IMR-90 (cell line): ENCODE data around the gene PRDM9. TPM values are rescaled to one million over a fixed set of nuclear protein-coding genes. Genes with fewer than 3 reads are reported as not detected.
"Not testable (repeated sequence)": the region's sequence is repeated elsewhere in the genome, so short reads cannot be mapped to it uniquely, and the experiment has no call there.

ENCODE experiments used
- ATAC-seq: fragments of 200-7000 bp; cut with Tn5 transposase; 2 replicates; pipeline ENCODE4 v1.9.1; 2020; ENCODE audit warnings: low read depth, mild to moderate bottlenecking, moderate library complexity
- BruUV-seq: library from RNA; stranded (reverse); fragments of 400-500 nt; replicated peaks from 2 replicates; lab custom pipeline; 2021; lab: Mats Ljungman, UMichigan
- CTCF ChIA-PET: fragments of 300-600 bp; formaldehyde crosslinking; extraction: SDS; loops from one replicate; lab custom pipeline; 2021; ENCODE audit warnings: antibody characterized with exemption; lab: Yijun Ruan, JAX
- POLR2A ChIA-PET: fragments of 300-600 bp; sonication (Branson Sonifier 250); formaldehyde crosslinking; loops from one replicate; lab custom pipeline; 2022; ENCODE audit warnings: antibody characterized with exemption; ENCODE audit not compliant: unreplicated experiment; lab: Charles Lee
- DNase-seq: peaks from one replicate; pipeline ENCODE4 v3.0.0; 2013
- H2AFZ ChIP-seq: replicated peaks from 2 replicates; pipeline ENCODE3; 2013; ENCODE audit warnings: low read length, mild to moderate bottlenecking; ENCODE audit not compliant: poor library complexity
- H2AK5ac ChIP-seq: 2 replicates; pipeline ENCODE4 v1.6.1; 2013; ENCODE audit warnings: low read depth, low read length, inconsistent platforms
- H2AK9ac ChIP-seq: replicated peaks from 2 replicates; pipeline ENCODE3; 2013; ENCODE audit warnings: mild to moderate bottlenecking, low read depth, low read length, moderate library complexity; ENCODE audit not compliant: poor library complexity
- H2BK120ac ChIP-seq: 2 replicates; pipeline ENCODE4 v1.6.1; 2013; ENCODE audit warnings: low read depth, low read length, inconsistent platforms
- H2BK15ac ChIP-seq: 3 replicates; pipeline ENCODE4 v1.6.1; 2013; ENCODE audit warnings: low read depth, low read length, inconsistent platforms
- H2BK20ac ChIP-seq: 2 replicates; pipeline ENCODE4 v1.6.1; 2013; ENCODE audit warnings: low read depth, mild to moderate bottlenecking, inconsistent platforms, low read length, moderate library complexity
- H2BK5ac ChIP-seq: 2 replicates; pipeline ENCODE4 v1.6.1; 2013; ENCODE audit warnings: mild to moderate bottlenecking, low read depth, low read length, inconsistent platforms; ENCODE audit not compliant: poor library complexity, severe bottlenecking
- H3K14ac ChIP-seq: replicated peaks from 2 replicates; pipeline ENCODE4 v1.6.1; 2013; ENCODE audit warnings: low read depth, low read length, inconsistent platforms
- H3K18ac ChIP-seq: 2 replicates; pipeline ENCODE4 v1.6.1; 2013; ENCODE audit warnings: low read depth, low read length, control low read depth
- H3K23ac ChIP-seq: 2 replicates; pipeline ENCODE4 v1.6.1; 2013; ENCODE audit warnings: low read depth, low read length, inconsistent platforms
- H3K27ac ChIP-seq: 2 replicates; pipeline ENCODE4 v1.5.1; 2013; ENCODE audit warnings: mild to moderate bottlenecking, control low read depth, low read length; ENCODE audit not compliant: insufficient read depth
- H3K27me3 ChIP-seq: 2 replicates; pipeline ENCODE4 v1.6.1; 2013; ENCODE audit warnings: low read length; ENCODE audit not compliant: control insufficient read depth, insufficient read depth
- H3K36me3 ChIP-seq: 2 replicates; pipeline ENCODE4 v1.6.1; 2013; ENCODE audit warnings: low read length, mixed read lengths; ENCODE audit not compliant: control insufficient read depth, insufficient read depth
- H3K4ac ChIP-seq: 2 replicates; pipeline ENCODE4 v1.6.1; 2013; ENCODE audit warnings: low read depth, low read length, inconsistent platforms
- H3K4me1 ChIP-seq: 2 replicates; pipeline ENCODE4 v1.6.1; 2013; ENCODE audit warnings: low read length, mixed read lengths; ENCODE audit not compliant: control insufficient read depth, insufficient read depth
- H3K4me2 ChIP-seq: 2 replicates; pipeline ENCODE4 v1.6.1; 2013; ENCODE audit warnings: low read depth, mild to moderate bottlenecking, control low read depth, low read length, moderate library complexity
- H3K4me3 ChIP-seq: 2 replicates; pipeline ENCODE4 v1.5.1; 2013; ENCODE audit warnings: low read depth, mild to moderate bottlenecking, control low read depth, low read length, moderate library complexity; ENCODE audit not compliant: insufficient read depth
- H3K56ac ChIP-seq: 2 replicates; pipeline ENCODE4 v1.6.1; 2013; ENCODE audit warnings: low read length, inconsistent platforms; ENCODE audit not compliant: insufficient read depth; ENCODE audit errors: extremely low read depth
- H3K79me1 ChIP-seq, 2 experiments: 2 replicates each; pipeline ENCODE4 v1.6.1; 2013; ENCODE audit warnings: low read length in 2 of 2, inconsistent platforms in 1 of 2, low read depth in 1 of 2
- H3K9ac ChIP-seq: 2 replicates; pipeline ENCODE4 v1.6.1; 2013; ENCODE audit warnings: low read depth, low read length, control low read depth
- H3K9me1 ChIP-seq: 2 replicates; pipeline ENCODE4 v1.6.1; 2013; ENCODE audit warnings: low read length, inconsistent platforms; ENCODE audit not compliant: insufficient read depth
- H3K9me3 ChIP-seq: 2 replicates; pipeline ENCODE4 v1.6.1; 2013; ENCODE audit warnings: low read length; ENCODE audit not compliant: control insufficient read depth, insufficient read depth
- H4K20me1 ChIP-seq: 2 replicates; pipeline ENCODE4 v1.6.1; 2013; ENCODE audit warnings: low read length, inconsistent platforms; ENCODE audit not compliant: insufficient read depth
- H4K5ac ChIP-seq: 2 replicates; pipeline ENCODE4 v1.6.1; 2013; ENCODE audit warnings: mild to moderate bottlenecking, low read depth, low read length, control low read depth
- H4K8ac ChIP-seq, 2 experiments: 2 replicates each; pipeline ENCODE4 v1.6.1; 2013; ENCODE audit warnings: low read depth in 2 of 2, low read length in 2 of 2, control low read depth in 1 of 2, inconsistent platforms in 1 of 2
- H4K91ac ChIP-seq: 2 replicates; pipeline ENCODE4 v1.6.1; 2013; ENCODE audit warnings: low read depth, low read length, inconsistent platforms; ENCODE audit not compliant: insufficient read depth
- WGBS, 2 experiments: methylation state at CpG; one replicate each; pipeline versions ENCODE4 v1.1.5 to v1.1.7; 2013; ENCODE audit warnings: missing lambda C conversion rate in 2 of 2; ENCODE audit not compliant: insufficient read length in 1 of 2; ENCODE audit errors: extremely low coverage in 2 of 2; 5-methylcytosine and 5-hydroxymethylcytosine counted together
- dilution Hi-C: fragments of 300-500 bp; cut with HindIII; formaldehyde crosslinking; loops from one replicate; pipeline ENCODE4 v1.14.3; 2018; ENCODE audit warnings: low sequenced_read_pairs; ENCODE audit not compliant: unreplicated experiment
- in situ Hi-C: fragments of 300-500 bp; cut with MboI; formaldehyde crosslinking; loops from 3 replicates; pipeline ENCODE4 v1.14.3; 2019; ENCODE audit warnings: low sequenced_read_pairs, inconsistent platforms, mixed read lengths
- intact Hi-C: fragments of 100-400 bp; cut with micrococcal nuclease; formaldehyde crosslinking; loops from 2 replicates; pipeline ENCODE4 v1.10.0; 2022
- polyA plus RNA-seq, 3 experiments: library from polyadenylated mRNA; depleted of rRNA; stranded (reverse); fragments of >200 nt; gene quantifications; 2 replicates each; pipeline ENCODE4 v1.2.3, GENCODE V29; 2012; ENCODE audit warnings: low replicate concordance in 1 of 3
- total RNA-seq: library from RNA; depleted of rRNA; stranded (reverse); fragments of >200 nt; gene quantifications from 2 replicates; pipeline ENCODE4 v1.2.3, GENCODE V29; 2012

PRDM9 gene
- total and polyA plus RNA-seq, 2 of the 4 experiments (the other 2 are of a cell fraction), result not detected

- CTCF ChIA-PET, result not testable (repeated sequence)
Observed at GRCh38 chr5:23510434-23510833, 3.0 kb downstream of the PRDM9 start.

More at GRCh38 chr5:23510434-23510833, 3.0 kb downstream of the PRDM9 start:
- H4K91ac ChIP-seq, H4K5ac ChIP-seq, POLR2A ChIA-PET, dilution Hi-C loops, H3K36me3 ChIP-seq, H3K4me3 ChIP-seq, BruUV-seq, H3K27ac ChIP-seq, intact Hi-C loops, in situ Hi-C loops, H2BK20ac ChIP-seq, H3K14ac ChIP-seq, H2AK5ac ChIP-seq, H3K79me1 ChIP-seq, H3K4me1 ChIP-seq, H2BK5ac ChIP-seq, H3K18ac ChIP-seq, H2AFZ ChIP-seq, DNase-seq, H3K56ac ChIP-seq, H3K9ac ChIP-seq, H2BK120ac ChIP-seq, H2BK15ac ChIP-seq, H3K23ac ChIP-seq, H4K8ac ChIP-seq, ATAC-seq, H3K4ac ChIP-seq, H4K20me1 ChIP-seq, H3K9me1 ChIP-seq, H3K27me3 ChIP-seq, H2AK9ac ChIP-seq, H3K4me2 ChIP-seq: not testable (repeated sequence)
- WGBS, 2 experiments, result no CpG with 5 or more reads among the region's 5 CpGs
- peaks cover 17% of the 10 kb centered on the region for H3K9me3 ChIP-seq
